ENCODE data around the gene OR4E1. TPM values are rescaled to one million over a fixed set of nuclear protein-coding genes. Genes with fewer than 3 reads are reported as not detected.

OR4E1 gene
- total and polyA plus RNA-seq, 4 donors = not detected

GRCh38 chr14:21714318-21714929 is 40.8 kb upstream of the OR4E1 start:
- ATAC-seq (ENCODE audit: insufficient read depth, low FRiP score) (no peak), DNase-seq (no peak)
- no peak overlapping the region for H3K4me3 ChIP-seq
- H3K36me3 ChIP-seq (ENCODE audit: control insufficient read depth in 4 of 4, insufficient read depth in 4 of 4, low read length in 4 of 4) = no peaks in the 10 kb centered on the region
- TF ChIP-seq CTCF (IDR thresholded peaks at IDR 0.05; ENCODE audit: control extremely low read depth, extremely low read depth) = no peak
- no peak overlapping the region for H3K27ac ChIP-seq (ENCODE audit: low read depth in 1 of 2, low read length in 1 of 2)
- H3K4me1 ChIP-seq (ENCODE audit: control insufficient read depth in 5 of 5, insufficient read depth in 5 of 5, low read length in 5 of 5) = no peaks in the 10 kb centered on the region
- H3K9me3 ChIP-seq (ENCODE audit: control insufficient read depth in 4 of 4, insufficient read depth in 3 of 4, low read length in 3 of 4) = no peaks in the 10 kb centered on the region
- 68 to 74% methylated on average over 6 of the region's 6 CpGs for WGBS, 2 donors
- no peak overlapping the region for H3K9ac ChIP-seq (ENCODE audit: insufficient read depth in 1 of 2, low read length in 2 of 2)
- peaks cover 0 to 3% (median 0%) of the 10 kb centered on the region in 3 donors for H3K27me3 ChIP-seq (ENCODE audit: control insufficient read depth in 3 of 3, insufficient read depth in 3 of 3, low read length in 2 of 3)

GRCh38 chr14:21712036-21712435 is 38.4 kb upstream of the OR4E1 start:
- 82 to 89% methylated on average over 2 of the region's 2 CpGs for WGBS, 2 donors
- no peak overlapping the region for H3K4me3 ChIP-seq
- DNase-seq = no peak
- no peak overlapping the region for H3K9ac ChIP-seq (ENCODE audit: insufficient read depth in 1 of 2, low read length in 2 of 2)
- H3K27me3 ChIP-seq (ENCODE audit: control insufficient read depth in 3 of 3, insufficient read depth in 3 of 3, low read length in 2 of 3) = no peaks in the 10 kb centered on the region
- no peaks in the 10 kb centered on the region for H3K36me3 ChIP-seq (ENCODE audit: control insufficient read depth in 4 of 4, insufficient read depth in 4 of 4, low read length in 4 of 4)
- no peaks in the 10 kb centered on the region for H3K9me3 ChIP-seq (ENCODE audit: control insufficient read depth in 4 of 4, insufficient read depth in 3 of 4, low read length in 3 of 4)
- no peak for ATAC-seq (ENCODE audit: insufficient read depth, low FRiP score)
- no peak overlapping the region for H3K27ac ChIP-seq (ENCODE audit: low read depth in 1 of 2, low read length in 1 of 2)
- no peaks in the 10 kb centered on the region for H3K4me1 ChIP-seq (ENCODE audit: control insufficient read depth in 5 of 5, insufficient read depth in 5 of 5, low read length in 5 of 5)
- no peak for TF ChIP-seq CTCF (IDR thresholded peaks at IDR 0.05; ENCODE audit: control extremely low read depth, extremely low read depth)

GRCh38 chr14:21711360-21711961 is 37.8 kb upstream of the OR4E1 start:
- no peaks in the 10 kb centered on the region for H3K9me3 ChIP-seq (ENCODE audit: control insufficient read depth in 4 of 4, insufficient read depth in 3 of 4, low read length in 3 of 4)
- TF ChIP-seq CTCF (IDR thresholded peaks at IDR 0.05; ENCODE audit: control extremely low read depth, extremely low read depth) = peak; percentile 22
- ATAC-seq (ENCODE audit: insufficient read depth, low FRiP score) = no peak
- H3K27ac ChIP-seq (ENCODE audit: low read depth in 1 of 2, low read length in 1 of 2) = no peak overlapping the region
- H3K27me3 ChIP-seq (ENCODE audit: control insufficient read depth in 3 of 3, insufficient read depth in 3 of 3, low read length in 2 of 3) = no peaks in the 10 kb centered on the region
- no peaks in the 10 kb centered on the region for H3K4me1 ChIP-seq (ENCODE audit: control insufficient read depth in 5 of 5, insufficient read depth in 5 of 5, low read length in 5 of 5)
- H3K9ac ChIP-seq (ENCODE audit: insufficient read depth in 1 of 2, low read length in 2 of 2) = no peak overlapping the region
- DNase-seq = peak; percentile 18 to 57 (median 38)
- 32 to 34% methylated on average over 3 of the region's 3 CpGs for WGBS, 2 donors
- no peak overlapping the region for H3K4me3 ChIP-seq
- H3K36me3 ChIP-seq (ENCODE audit: control insufficient read depth in 4 of 4, insufficient read depth in 4 of 4, low read length in 4 of 4) = no peaks in the 10 kb centered on the region
